OCI-LY7 (cell line): ENCODE data around the gene NCKAP5L. TPM values are rescaled to one million over a fixed set of nuclear protein-coding genes. Genes with fewer than 3 reads are reported as not detected.

ENCODE experiments used
- BruUV-seq: library from RNA; stranded (reverse); fragments of 400-500 nt; replicated peaks from 2 replicates; lab custom pipeline; 2021; lab: Mats Ljungman, UMichigan
- CTCF ChIA-PET: fragments of 300-600 bp; sonication (Branson Sonifier 250); formaldehyde crosslinking; loops from one replicate; lab custom pipeline; 2022; ENCODE audit warnings: antibody characterized with exemption; ENCODE audit not compliant: unreplicated experiment; lab: Charles Lee
- POLR2A ChIA-PET: fragments of 300-600 bp; sonication (Branson Sonifier 250); formaldehyde crosslinking; loops from one replicate; lab custom pipeline; 2022; ENCODE audit warnings: antibody characterized with exemption; lab: Charles Lee
- DNase-seq: peaks from one replicate; pipeline ENCODE4 v3.0.0-alpha.2; 2015; ENCODE audit warnings: low spot score
- H2AFZ ChIP-seq: fragments of 200-600 bp; sonication (generic), shearing (Covaris generic); 2 replicates; pipeline ENCODE4 v1.6.1; 2014; ENCODE audit warnings: mild to moderate bottlenecking, antibody characterized with exemption, low read length, moderate library complexity
- H3K27ac ChIP-seq: fragments of 200-600 bp; sonication (generic); 2 replicates; pipeline ENCODE4 v1.5.1; 2014; ENCODE audit warnings: mixed run types, low read depth, mild to moderate bottlenecking, moderate library complexity, low read length, inconsistent platforms; ENCODE audit not compliant: poor library complexity, severe bottlenecking
- H3K36me3 ChIP-seq: fragments of 200-600 bp; sonication (generic); 2 replicates; pipeline ENCODE4 v1.6.1; 2014; ENCODE audit warnings: mild to moderate bottlenecking, antibody characterized with exemption, low read length, moderate library complexity, mixed read lengths; ENCODE audit not compliant: insufficient read depth
- H3K4me1 ChIP-seq: fragments of 200-600 bp; sonication (generic); 2 replicates; pipeline ENCODE4 v1.5.1; 2014; ENCODE audit warnings: mild to moderate bottlenecking, low read length; ENCODE audit not compliant: insufficient read depth, poor library complexity, severe bottlenecking
- H3K4me2 ChIP-seq: fragments of 200-600 bp; sonication (generic); 2 replicates; pipeline ENCODE4 v1.6.1; 2014; ENCODE audit warnings: mild to moderate bottlenecking, low read length
- H3K4me3 ChIP-seq: fragments of 200-600 bp; sonication (generic); 2 replicates; pipeline ENCODE4 v1.5.1; 2014; ENCODE audit warnings: mild to moderate bottlenecking, low read depth, low read length; ENCODE audit not compliant: poor library complexity, severe bottlenecking
- H3K79me2 ChIP-seq: fragments of 200-600 bp; sonication (generic); 2 replicates; pipeline ENCODE4 v1.6.1; 2016; ENCODE audit warnings: low read depth, mild to moderate bottlenecking, low read length, moderate library complexity, mixed read lengths; ENCODE audit not compliant: insufficient read depth
- H3K9me2 ChIP-seq: fragments of 200-600 bp; sonication (generic); 2 replicates; pipeline ENCODE4 v1.6.1; 2016; ENCODE audit warnings: mild to moderate bottlenecking, low read length, mixed read lengths; ENCODE audit not compliant: insufficient read depth
- H3K9me3 ChIP-seq: fragments of 200-600 bp; sonication (generic); 2 replicates; pipeline ENCODE4 v1.6.1; 2014; ENCODE audit warnings: mild to moderate bottlenecking, mixed run types, low read length, mixed read lengths
- H4K20me1 ChIP-seq: fragments of 200-600 bp; sonication (generic); 2 replicates; pipeline ENCODE4 v1.6.1; 2014; ENCODE audit warnings: mild to moderate bottlenecking, antibody characterized with exemption, low read length, moderate library complexity, mixed read lengths; ENCODE audit not compliant: insufficient read depth
- CTCF ChIP-seq: fragments of 200-600 bp; sonication (generic); conservative IDR thresholded peaks from 2 replicates; pipeline ENCODE4 v1.5.1; 2014; ENCODE audit warnings: mild to moderate bottlenecking, antibody characterized with exemption, low read length, moderate library complexity, mixed read lengths
- EZH2phosphoT487 ChIP-seq: fragments of 200-600 bp; sonication (generic); IDR thresholded peaks from 2 replicates; pipeline ENCODE4 v1.6.1; 2018; ENCODE audit warnings: low read depth, borderline replicate concordance, mild to moderate bottlenecking, mixed run types, antibody characterized with exemption, low read length, moderate library complexity, mixed read lengths
- intact Hi-C: fragments of 100-400 bp; cut with micrococcal nuclease; formaldehyde crosslinking; loops from one replicate; pipeline ENCODE4 v1.10.0; 2022; ENCODE audit not compliant: unreplicated experiment
- total RNA-seq, 2 experiments: library from RNA; depleted of rRNA in 1 of 2; stranded (reverse); fragments of >200 nt in 1 of 2; shearing (Covaris generic) in 1 of 2; gene quantifications; 2 replicates each; pipeline ENCODE4 v1.2.3, GENCODE V29; 2014 to 2022

Gene NCKAP5L
- total RNA-seq, 2 experiments from 2014 or later = 4.6 to 12.2 TPM

- TF ChIP-seq CTCF (no peak), EZH2phosphoT487 (no peak)
Measured at GRCh38 chr12:49803693-49804450, 24.3 kb downstream of the NCKAP5L start.

DNA sequence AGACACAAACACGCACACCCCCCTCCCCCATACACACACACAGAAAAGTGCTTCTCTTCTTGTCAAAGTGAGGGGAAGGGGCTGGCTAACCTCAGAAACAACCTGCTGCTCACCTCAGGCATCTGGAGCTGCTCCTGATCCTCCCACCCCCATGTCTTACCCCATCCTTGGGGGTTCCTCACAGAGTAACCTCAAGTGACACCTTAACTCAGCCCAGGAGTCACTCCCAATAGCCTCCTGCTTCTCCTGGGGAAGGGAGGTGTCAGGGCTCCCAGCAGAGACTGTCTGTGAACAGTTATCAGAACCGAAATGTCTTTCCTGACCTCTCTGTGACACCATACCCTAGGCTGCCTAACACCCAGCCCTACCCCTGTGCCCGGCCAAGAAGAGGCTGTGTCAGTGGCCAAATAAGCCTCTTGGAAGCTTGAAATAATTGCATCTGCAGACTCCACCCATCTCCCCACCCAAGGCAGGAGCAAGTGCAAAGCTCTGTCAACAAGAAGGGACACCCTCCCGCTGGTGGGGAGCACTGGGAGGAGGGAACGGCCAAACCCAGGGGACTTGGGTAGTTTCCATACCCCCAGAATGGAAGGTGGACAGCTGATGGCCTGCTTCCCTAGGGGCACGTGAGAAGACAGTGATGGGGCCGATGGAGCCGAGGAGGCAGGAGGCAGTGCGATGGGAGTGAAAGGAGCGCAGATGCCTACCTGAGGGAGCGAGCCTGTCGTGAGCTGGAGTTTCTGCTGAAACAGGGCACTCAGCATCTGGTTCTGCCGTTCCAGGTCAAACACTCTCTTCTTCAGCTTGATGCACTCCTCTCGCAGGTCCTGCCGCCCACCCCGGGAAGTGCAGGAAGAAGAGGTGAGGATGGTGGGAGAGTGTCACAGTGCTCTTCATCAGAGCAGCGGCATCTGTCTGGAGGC lies 26.8 kb downstream of the NCKAP5L start:
- Histone ChIP-seq H4K20me1 (no peaks in the 10 kb centered on the region), H3K4me2 (no peak overlapping the region), H3K27ac (no peak overlapping the region), H3K79me2 (no peaks in the 10 kb centered on the region), H2AFZ (no peak overlapping the region), H3K9me3 (no peaks in the 10 kb centered on the region), H3K4me1 (no peaks in the 10 kb centered on the region), H3K4me3 (no peak overlapping the region), H3K9me2 (no peaks in the 10 kb centered on the region), H3K36me3 (peaks cover 3% of the 10 kb centered on the region; the same call in 1 of the 2 replicates)
- TF ChIP-seq EZH2phosphoT487 = no peak
- no peak for TF ChIP-seq CTCF
- DNase-seq = no peak
- POLR2A ChIA-PET = interaction anchor here (0.7 kb wide), 1 partner anchor 1346 kb away, joined by 3 read pairs; no protein-coding TSS in a partner anchor
- intact Hi-C loops = no loop called here
- BruUV-seq = no TSS peak
- CTCF ChIA-PET = no interaction called here

More at GRCh38 chr12:49803693-49804450, 24.3 kb downstream of the NCKAP5L start:
- Histone ChIP-seq H3K4me1 (no peaks in the 10 kb centered on the region), H3K27ac (no peak overlapping the region), H3K79me2 (no peaks in the 10 kb centered on the region), H2AFZ (no peak overlapping the region), H3K9me2 (no peaks in the 10 kb centered on the region), H4K20me1 (no peaks in the 10 kb centered on the region), H3K36me3 (0 out of 2 replicates have a peak, but pooled peaks cover 3% of the 10 kb centered on the region), H3K4me2 (no peak overlapping the region), H3K4me3 (no peak overlapping the region), H3K9me3 (no peaks in the 10 kb centered on the region)
- BruUV-seq = no TSS peak
- intact Hi-C loops = no loop called here
- ChIA-PET CTCF (no interaction called here), POLR2A (interaction anchor here (0.6 kb wide), 2 partner anchors 14 to 36 kb away, joined by 4 to 5 read pairs; no protein-coding TSS in a partner anchor)
- no peak for DNase-seq
